Neural cell (in vitro differentiated cells): ENCODE measurements around the gene RCSD1. TPM values are rescaled to one million over a fixed set of nuclear protein-coding genes. Genes with fewer than 3 reads are reported as not detected.

Experiments used
- H2AFZ ChIP-seq: fragments of 200-600, 300-800 bp; sonication (generic), shearing (Covaris generic); 2 replicates; pipeline ENCODE4 v1.6.0; 2014; ENCODE audit warnings: low read depth, mild to moderate bottlenecking, antibody characterized with exemption, low read length, moderate library complexity
- H3F3A ChIP-seq: fragments of 200-600 bp; shearing (Covaris generic); 2 replicates; pipeline ENCODE4 v1.6.1; 2016; ENCODE audit warnings: mild to moderate bottlenecking, moderate library complexity, mixed read lengths, antibody characterized with exemption, low read length; ENCODE audit not compliant: insufficient read depth, poor library complexity, severe bottlenecking
- H3K27ac ChIP-seq: fragments of 200-600, 300-800 bp; sonication (generic), shearing (Covaris generic); 2 replicates; pipeline ENCODE4 v1.5.1; 2014; ENCODE audit warnings: mild to moderate bottlenecking, low read length, moderate library complexity
- H3K27me3 ChIP-seq: fragments of 300-800, 200-600 bp; sonication (generic), shearing (Covaris generic); 2 replicates; pipeline ENCODE4 v1.6.0; 2014; ENCODE audit warnings: mild to moderate bottlenecking, low read depth, low read length, moderate library complexity; ENCODE audit not compliant: insufficient read depth
- H3K36me3 ChIP-seq: fragments of 300-800, 200-600 bp; sonication (generic), shearing (Covaris generic); 2 replicates; pipeline ENCODE4 v1.5.1; 2014; ENCODE audit warnings: mild to moderate bottlenecking, antibody characterized with exemption, low read length, moderate library complexity; ENCODE audit not compliant: insufficient read depth
- H3K4me2 ChIP-seq: fragments of 300-800, 200-600 bp; sonication (generic), shearing (Covaris generic); 2 replicates; pipeline ENCODE4 v1.6.0; 2014; ENCODE audit warnings: mild to moderate bottlenecking, low read length
- H3K4me3 ChIP-seq: fragments of 300-800, 200-600 bp; sonication (generic), shearing (Covaris generic); 2 replicates; pipeline ENCODE4 v1.5.1; 2014; ENCODE audit warnings: mild to moderate bottlenecking, low read length, moderate library complexity
- H3K79me2 ChIP-seq: fragments of 200-600 bp; shearing (Covaris generic); replicated peaks from 2 replicates; pipeline ENCODE4 v1.6.0; 2014; ENCODE audit warnings: mild to moderate bottlenecking, low read length, moderate library complexity; ENCODE audit not compliant: insufficient read depth
- H3K9ac ChIP-seq: fragments of 300-800, 200-600 bp; sonication (generic), shearing (Covaris generic); 2 replicates; pipeline ENCODE4 v1.6.1; 2016; ENCODE audit warnings: mild to moderate bottlenecking, low read length, mixed read lengths
- H3K9me2 ChIP-seq: fragments of 200-600 bp; shearing (Covaris generic); 2 replicates; pipeline ENCODE4 v1.6.1; 2016; ENCODE audit warnings: mild to moderate bottlenecking, low read length, mixed read lengths; ENCODE audit not compliant: insufficient read depth
- H3K9me3 ChIP-seq: fragments of 200-600, 300-800 bp; sonication (generic), shearing (Covaris generic); 2 replicates; pipeline ENCODE4 v1.6.1; 2016; ENCODE audit warnings: mild to moderate bottlenecking, mixed run types, low read length, moderate library complexity, mixed read lengths
- H4K20me1 ChIP-seq: fragments of 200-600 bp; shearing (Covaris generic); 2 replicates; pipeline ENCODE4 v1.6.1; 2016; ENCODE audit warnings: mild to moderate bottlenecking, mixed run types; ENCODE audit not compliant: insufficient read depth
- CTCF ChIP-seq: fragments of 450-650 bp; IDR thresholded peaks from 2 replicates; pipeline ENCODE4 v1.5.1; 2014; ENCODE audit warnings: antibody characterized with exemption, mild to moderate bottlenecking, moderate library complexity; ENCODE audit not compliant: poor library complexity, severe bottlenecking
- EP300 ChIP-seq: fragments of 450-650 bp; conservative IDR thresholded peaks from 2 replicates; pipeline ENCODE4 v1.6.1; 2014; ENCODE audit warnings: antibody characterized with exemption, mild to moderate bottlenecking, moderate library complexity; ENCODE audit not compliant: poor library complexity, severe bottlenecking
- EZH2 ChIP-seq: fragments of 200-600, 300-800 bp; shearing (Covaris generic), sonication (generic); IDR thresholded peaks from 2 replicates; pipeline ENCODE4 v1.6.1; 2014; ENCODE audit warnings: antibody characterized with exemption, low read length, borderline replicate concordance, mild to moderate bottlenecking; ENCODE audit not compliant: insufficient read depth, poor library complexity, severe bottlenecking
- MXI1 ChIP-seq: fragments of 450-650 bp; conservative IDR thresholded peaks from 2 replicates; pipeline ENCODE4 v1.6.1; 2014; ENCODE audit warnings: antibody characterized with exemption, mild to moderate bottlenecking; ENCODE audit not compliant: poor library complexity, severe bottlenecking
- POLR2AphosphoS5 ChIP-seq: IDR thresholded peaks from 2 replicates; pipeline ENCODE4 v1.6.1; 2012
- RAD21 ChIP-seq: fragments of 450-650 bp; conservative IDR thresholded peaks from 2 replicates; pipeline ENCODE4 v1.6.1; 2014; ENCODE audit warnings: antibody characterized with exemption, mild to moderate bottlenecking, moderate library complexity
- REST ChIP-seq: IDR thresholded peaks from 2 replicates; pipeline ENCODE4 v1.6.1; 2012; ENCODE audit warnings: borderline replicate concordance
- SMC3 ChIP-seq: fragments of 450-650 bp; conservative IDR thresholded peaks from 2 replicates; pipeline ENCODE4 v1.6.1; 2014; ENCODE audit warnings: antibody characterized with exemption, mild to moderate bottlenecking, moderate library complexity; ENCODE audit not compliant: poor library complexity
- TAF1 ChIP-seq: IDR thresholded peaks from 2 replicates; pipeline ENCODE4 v1.6.1; 2012; ENCODE audit warnings: low read depth
- polyA plus RNA-seq: library from polyadenylated mRNA; depleted of rRNA; stranded (reverse); fragments of >200 nt; gene quantifications from 2 replicates; pipeline ENCODE4 v1.2.3, GENCODE V29; 2014

The RCSD1 gene
- polyA plus RNA-seq, 1 donor from 2014 or later: not detected

- no peaks in the 10 kb centered on the region for H3F3A ChIP-seq
- no peak overlapping the region for H3K9ac ChIP-seq
- TF ChIP-seq POLR2AphosphoS5 (no peak), RAD21 (no peak)
- no peak overlapping the region for H3K4me3 ChIP-seq
- H2AFZ ChIP-seq: no peak overlapping the region
- no peak overlapping the region for H3K27ac ChIP-seq
- no peaks in the 10 kb centered on the region for H4K20me1 ChIP-seq
- peaks cover 6% of the 10 kb centered on the region for H3K79me2 ChIP-seq
- no peaks in the 10 kb centered on the region for H3K27me3 ChIP-seq
- H3K9me2 ChIP-seq: no peaks in the 10 kb centered on the region
- H3K9me3 ChIP-seq: no peaks in the 10 kb centered on the region
- H3K36me3 ChIP-seq: peaks cover 6% of the 10 kb centered on the region
- no peak overlapping the region for H3K4me2 ChIP-seq
Observed at GRCh38 chr1:167734841-167735240, 104.8 kb downstream of the RCSD1 start.

GRCh38 chr1:167737169-167737568 is 107.1 kb downstream of the RCSD1 start:
- no peaks in the 10 kb centered on the region for H3K36me3 ChIP-seq
- no peak overlapping the region for H3K4me2 ChIP-seq
- no peaks in the 10 kb centered on the region for H3F3A ChIP-seq
- no peak overlapping the region for H2AFZ ChIP-seq
- no peak overlapping the region for H3K27ac ChIP-seq
- no peak overlapping the region for H3K9ac ChIP-seq
- no peaks in the 10 kb centered on the region for H3K9me3 ChIP-seq
- H3K9me2 ChIP-seq: no peaks in the 10 kb centered on the region
- H3K27me3 ChIP-seq: no peaks in the 10 kb centered on the region
- H3K79me2 ChIP-seq: peaks cover 6% of the 10 kb centered on the region
- no peaks in the 10 kb centered on the region for H4K20me1 ChIP-seq
- H3K4me3 ChIP-seq: no peak overlapping the region
- TF ChIP-seq POLR2AphosphoS5: no peak
- no peak for TF ChIP-seq CTCF
- no peak for TF ChIP-seq EZH2
- no peak for TF ChIP-seq MXI1

GRCh38 chr1:167738158-167738557 is 108.1 kb downstream of the RCSD1 start:
- Histone ChIP-seq H3F3A (no peaks in the 10 kb centered on the region), H4K20me1 (no peaks in the 10 kb centered on the region), H3K4me2 (no peak overlapping the region), H3K9me3 (no peaks in the 10 kb centered on the region), H3K27ac (no peak overlapping the region), H3K27me3 (no peaks in the 10 kb centered on the region), H3K4me3 (no peak overlapping the region), H3K79me2 (peaks cover 6% of the 10 kb centered on the region), H3K9me2 (no peaks in the 10 kb centered on the region), H3K9ac (no peak overlapping the region), H2AFZ (no peak overlapping the region), H3K36me3 (no peaks in the 10 kb centered on the region)
- TF ChIP-seq EP300 (no peak), TAF1 (no peak), SMC3 (no peak), CTCF (no peak), MXI1 (no peak), RAD21 (no peak), REST (no peak), EZH2 (no peak), POLR2AphosphoS5 (no peak)
